Endothelial cell (in vitro differentiated cells): Measurements from ENCODE around the gene GLB1L2. TPM values are rescaled to one million over a fixed set of nuclear protein-coding genes. Genes with fewer than 3 reads are reported as not detected.
A peak's percentile ranks its signal among the peaks of the same experiment; 100 is the strongest.

ENCODE experiments used
- DNase-seq: peaks from one replicate; pipeline ENCODE4 v3.0.0; 2021; ENCODE audit warnings: low spot score
- H3K27ac Mint-ChIP-seq: one replicate; pipeline ENCODE4 v1.8.0; 2021; ENCODE audit warnings: mixed read lengths, inconsistent platforms; ENCODE audit not compliant: unreplicated experiment
- H3K27me3 Mint-ChIP-seq: one replicate; pipeline ENCODE4 v1.8.0; 2021; ENCODE audit warnings: mild to moderate bottlenecking, moderate library complexity, mixed read lengths, inconsistent platforms; ENCODE audit not compliant: unreplicated experiment
- H3K36me3 Mint-ChIP-seq: one replicate; pipeline ENCODE4 v1.8.0; 2021; ENCODE audit warnings: mild to moderate bottlenecking, low read depth, mixed read lengths, inconsistent platforms; ENCODE audit not compliant: unreplicated experiment
- H3K4me1 Mint-ChIP-seq: one replicate; pipeline ENCODE4 v1.8.0; 2021; ENCODE audit warnings: mild to moderate bottlenecking, mixed read lengths, inconsistent platforms; ENCODE audit not compliant: unreplicated experiment
- H3K4me3 Mint-ChIP-seq: one replicate; pipeline ENCODE4 v1.8.0; 2021; ENCODE audit warnings: mild to moderate bottlenecking, mixed read lengths, inconsistent platforms; ENCODE audit not compliant: unreplicated experiment
- H3K9me3 Mint-ChIP-seq: one replicate; pipeline ENCODE4 v1.8.0; 2021; ENCODE audit warnings: mixed read lengths, inconsistent platforms; ENCODE audit not compliant: unreplicated experiment
- total RNA-seq: library from RNA; stranded (reverse); fragmentation: NEBNext Ultra II Directional; extraction: Animal tissue kit (Norgen Biotek cat#: 25700); gene quantifications from one replicate; pipeline ENCODE4 v1.2.1, GENCODE V29; 2021; ENCODE audit not compliant: unreplicated experiment
- TF ChIP-seq, protein P1 (sequence below): fragments of 200-600 bp; sonication (generic); IDR thresholded peaks from one replicate; pipeline ENCODE4 v1.5.0; 2021; ENCODE audit warnings: antibody characterized with exemption; ENCODE audit not compliant: unreplicated experiment

The GLB1L2 gene
- total RNA-seq, 1 donor from 2014 or later: 5.0 TPM

DNA sequence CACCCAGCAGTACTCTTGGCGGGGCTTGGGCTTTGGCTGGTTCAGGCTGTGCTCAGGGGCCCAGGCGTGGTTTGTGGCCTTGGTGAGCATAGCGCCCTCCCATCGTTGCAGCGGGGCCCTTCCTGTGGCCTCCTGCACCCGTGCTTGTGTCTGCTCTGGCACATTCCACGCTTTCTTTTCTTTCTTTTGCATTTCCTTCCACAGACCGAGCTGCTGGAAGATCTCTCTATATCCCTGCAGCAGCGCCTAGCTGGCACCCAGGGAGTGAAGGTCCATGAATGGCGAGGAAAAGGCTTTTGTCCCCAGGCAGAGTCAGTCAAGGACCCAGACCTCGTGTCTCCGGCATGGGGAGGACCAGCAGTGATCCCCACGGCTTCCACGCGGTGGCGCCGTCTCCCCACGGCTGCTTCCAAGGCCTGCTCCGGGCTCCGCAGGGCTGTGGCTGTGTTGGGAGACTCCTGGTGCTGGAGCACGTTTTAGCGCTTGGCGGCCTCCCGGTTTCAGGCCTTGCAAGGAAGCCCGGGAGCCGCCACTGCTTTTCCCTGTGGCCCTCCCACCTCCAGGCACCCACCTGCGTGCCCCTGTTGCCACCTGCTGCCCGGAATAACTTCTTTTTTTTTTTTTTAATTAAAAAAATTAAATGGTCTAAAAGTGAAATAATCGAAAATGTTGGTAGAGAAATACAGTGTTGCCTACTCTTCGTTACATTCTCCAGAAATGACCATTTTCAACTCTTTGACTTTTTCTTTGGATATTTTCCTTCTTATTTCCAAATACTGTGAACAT, 28.5 kb downstream of the GLB1L2 start:
- peak; percentile 98 for DNase-seq
- Mint-ChIP-seq H3K4me1 (peaks cover 18% of the 10 kb centered on the region), H3K27ac (peak overlapping the region; percentile 89)

DNA sequence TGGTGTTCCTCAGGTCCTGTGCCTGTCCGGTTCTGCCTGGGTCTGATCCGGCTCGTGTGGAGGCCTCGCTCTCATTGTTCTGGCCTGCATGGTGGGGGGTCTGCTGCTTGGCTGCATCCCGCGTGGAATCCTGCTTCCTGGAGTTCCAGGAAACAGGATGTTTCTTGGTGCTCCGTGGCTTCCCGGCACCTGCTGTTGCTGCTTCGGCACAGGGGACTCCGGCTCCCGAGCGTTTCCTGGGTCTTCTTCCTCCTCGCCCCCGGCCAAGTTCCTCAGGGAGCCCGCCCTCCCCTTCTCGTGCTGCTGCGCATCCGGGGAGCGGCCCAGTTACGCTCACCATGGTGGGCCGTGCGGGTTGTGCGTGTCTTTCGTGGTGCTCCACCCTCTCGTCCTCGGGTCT, 29.9 kb downstream of the GLB1L2 start:
- Mint-ChIP-seq H3K27ac (peak overlapping the region; percentile 86), H3K4me3 (no peak overlapping the region), H3K27me3 (peaks cover 11% of the 10 kb centered on the region), H3K9me3 (no peaks in the 10 kb centered on the region), H3K36me3 (no peaks in the 10 kb centered on the region), H3K4me1 (peaks cover 18% of the 10 kb centered on the region)
- TF ChIP-seq, protein P1, sequence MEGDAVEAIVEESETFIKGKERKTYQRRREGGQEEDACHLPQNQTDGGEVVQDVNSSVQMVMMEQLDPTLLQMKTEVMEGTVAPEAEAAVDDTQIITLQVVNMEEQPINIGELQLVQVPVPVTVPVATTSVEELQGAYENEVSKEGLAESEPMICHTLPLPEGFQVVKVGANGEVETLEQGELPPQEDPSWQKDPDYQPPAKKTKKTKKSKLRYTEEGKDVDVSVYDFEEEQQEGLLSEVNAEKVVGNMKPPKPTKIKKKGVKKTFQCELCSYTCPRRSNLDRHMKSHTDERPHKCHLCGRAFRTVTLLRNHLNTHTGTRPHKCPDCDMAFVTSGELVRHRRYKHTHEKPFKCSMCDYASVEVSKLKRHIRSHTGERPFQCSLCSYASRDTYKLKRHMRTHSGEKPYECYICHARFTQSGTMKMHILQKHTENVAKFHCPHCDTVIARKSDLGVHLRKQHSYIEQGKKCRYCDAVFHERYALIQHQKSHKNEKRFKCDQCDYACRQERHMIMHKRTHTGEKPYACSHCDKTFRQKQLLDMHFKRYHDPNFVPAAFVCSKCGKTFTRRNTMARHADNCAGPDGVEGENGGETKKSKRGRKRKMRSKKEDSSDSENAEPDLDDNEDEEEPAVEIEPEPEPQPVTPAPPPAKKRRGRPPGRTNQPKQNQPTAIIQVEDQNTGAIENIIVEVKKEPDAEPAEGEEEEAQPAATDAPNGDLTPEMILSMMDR: no peak
- peak; percentile 62 for DNase-seq

More for the DNA sequence above, 28.5 kb downstream of the GLB1L2 start:
- TF ChIP-seq, protein P1: peak; percentile 78
- Mint-ChIP-seq H3K9me3 (no peaks in the 10 kb centered on the region), H3K4me3 (no peak overlapping the region), H3K27me3 (peaks cover 11% of the 10 kb centered on the region), H3K36me3 (no peaks in the 10 kb centered on the region)

DNA sequence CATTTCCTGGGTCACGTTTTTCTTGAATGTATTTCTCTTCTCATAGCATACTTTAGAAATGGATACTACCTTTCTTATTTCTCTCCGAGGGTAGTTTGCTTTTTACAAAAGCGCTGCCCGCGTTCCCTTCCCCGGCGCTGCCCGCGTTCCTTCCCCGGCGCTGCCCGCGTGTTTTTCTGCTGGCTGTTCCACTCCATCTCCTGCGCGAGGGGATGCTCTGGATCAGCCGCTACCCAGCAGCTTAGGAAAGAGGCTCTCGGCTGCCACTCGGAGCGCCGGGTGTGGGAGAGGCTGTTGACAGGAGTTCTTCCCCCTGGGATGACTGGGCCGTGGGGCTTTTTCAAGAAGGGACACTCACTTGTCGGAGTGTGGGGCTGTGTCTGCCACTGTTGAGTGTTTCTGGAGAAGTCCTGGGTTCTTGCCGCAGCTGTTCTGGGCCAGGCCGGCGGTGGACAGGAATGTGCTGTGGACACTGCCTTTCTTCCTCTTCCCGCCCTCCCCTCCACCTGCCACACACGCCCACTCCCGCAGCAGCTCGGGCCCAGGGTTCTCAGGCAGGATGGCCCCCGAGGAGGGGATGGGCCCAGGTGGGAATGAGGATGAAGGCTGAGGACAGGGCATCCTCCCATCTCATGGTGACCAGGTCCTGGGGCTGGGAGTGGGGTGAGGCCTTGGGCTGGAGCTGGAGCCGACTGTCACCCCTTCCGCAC, 30.6 kb downstream of the GLB1L2 start:
- TF ChIP-seq, protein P1: no peak
- H3K4me3 Mint-ChIP-seq: no peak overlapping the region
- H3K36me3 Mint-ChIP-seq: no peaks in the 10 kb centered on the region
- DNase-seq: no peak
- H3K27me3 Mint-ChIP-seq: peaks cover 13% of the 10 kb centered on the region
- H3K27ac Mint-ChIP-seq: peak overlapping the region; percentile 86
- H3K4me1 Mint-ChIP-seq: peaks cover 18% of the 10 kb centered on the region
- no peaks in the 10 kb centered on the region for H3K9me3 Mint-ChIP-seq

DNA sequence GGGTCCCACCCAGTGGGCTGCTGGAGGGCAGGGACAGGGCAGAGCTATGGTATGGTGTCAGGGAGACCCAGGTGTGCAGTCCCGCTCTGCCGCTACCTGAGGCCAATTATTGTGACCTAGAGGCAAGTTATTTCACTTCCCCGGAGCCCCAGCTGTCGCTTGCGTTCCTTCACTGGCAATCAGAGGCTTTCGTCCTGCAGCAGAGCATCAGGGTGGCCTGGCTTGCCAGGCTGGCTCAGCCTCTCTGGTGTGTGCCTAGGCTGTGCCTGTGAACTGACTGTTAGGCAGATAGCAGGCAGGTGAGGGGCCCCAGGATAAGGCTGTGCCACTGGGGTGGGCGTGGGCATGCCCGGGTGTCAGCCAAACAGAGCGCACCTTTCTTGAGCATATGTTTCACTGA, 31.4 kb downstream of the GLB1L2 start:
- DNase-seq: no peak
- H3K9me3 Mint-ChIP-seq: no peaks in the 10 kb centered on the region
- H3K4me1 Mint-ChIP-seq: peaks cover 18% of the 10 kb centered on the region
- H3K27ac Mint-ChIP-seq: no peak overlapping the region
- no peaks in the 10 kb centered on the region for H3K36me3 Mint-ChIP-seq
- H3K4me3 Mint-ChIP-seq: no peak overlapping the region
- peaks cover 14% of the 10 kb centered on the region for H3K27me3 Mint-ChIP-seq
- TF ChIP-seq, protein P1: no peak

DNA sequence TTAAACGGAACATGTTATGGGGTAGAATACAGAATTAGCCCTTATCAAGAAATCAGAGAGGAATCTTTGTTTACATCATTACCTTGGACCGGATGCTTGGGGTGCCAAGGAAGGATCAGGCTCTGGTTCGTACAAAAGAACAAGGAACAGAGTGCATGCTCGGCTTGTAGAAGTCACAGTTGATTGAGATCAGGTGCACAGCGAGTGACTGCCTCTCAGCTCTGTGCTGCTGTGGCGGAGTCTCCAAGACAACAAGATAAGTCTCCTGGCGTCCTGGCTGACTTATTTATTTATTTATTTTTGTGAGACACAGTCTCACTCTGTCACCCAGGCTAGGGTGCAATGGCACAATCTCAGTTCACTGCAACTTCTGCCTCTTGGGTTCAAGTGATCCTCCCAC, 31.8 kb downstream of the GLB1L2 start:
- Mint-ChIP-seq H3K4me1 (peaks cover 18% of the 10 kb centered on the region), H3K27me3 (peaks cover 14% of the 10 kb centered on the region), H3K36me3 (no peaks in the 10 kb centered on the region), H3K4me3 (no peak overlapping the region), H3K9me3 (no peaks in the 10 kb centered on the region), H3K27ac (no peak overlapping the region)
- TF ChIP-seq, protein P1: no peak
- DNase-seq: no peak
